Panc1 (cell line): Measurements from ENCODE around the gene PRR29. TPM values are rescaled to one million over a fixed set of nuclear protein-coding genes. Genes with fewer than 3 reads are reported as not detected.

Experiments
- ATAC-seq: fragments of 200-7000 bp; cut with Tn5 transposase; 2 replicates; pipeline ENCODE4 v1.9.1; 2020; ENCODE audit warnings: mild to moderate bottlenecking, moderate library complexity
- BruUV-seq: library from RNA; stranded (reverse); fragments of 400-500 nt; replicated peaks from 2 replicates; lab custom pipeline; 2021; lab: Mats Ljungman, UMichigan
- CTCF ChIA-PET: fragments of 300-600 bp; sonication (Branson Sonifier 250); formaldehyde crosslinking; loops from one replicate; lab custom pipeline; 2022; ENCODE audit warnings: antibody characterized with exemption; lab: Charles Lee
- POLR2A ChIA-PET: fragments of 300-600 bp; sonication (Branson Sonifier 250); formaldehyde crosslinking; loops from one replicate; lab custom pipeline; 2022; ENCODE audit warnings: antibody characterized with exemption; lab: Charles Lee
- DNase-seq: peaks from one replicate; pipeline ENCODE4 v3.0.0-alpha.2; 2010; ENCODE audit warnings: low read depth, low spot score
- H3K27ac ChIP-seq: 2 replicates; pipeline ENCODE4 v1.5.1; 2011; ENCODE audit warnings: mild to moderate bottlenecking, low read length, inconsistent platforms
- H3K27me3 ChIP-seq: fragments of 200-500 bp; sonication (Bioruptor generic); 2 replicates; pipeline ENCODE4 v1.6.0; 2014; ENCODE audit warnings: low read length, inconsistent platforms; ENCODE audit not compliant: control insufficient read depth, insufficient read depth
- H3K36me3 ChIP-seq: fragments of 200-500 bp; sonication (Bioruptor generic); 2 replicates; pipeline ENCODE4 v1.5.1; 2014; ENCODE audit warnings: inconsistent platforms, mild to moderate bottlenecking, low read length, moderate library complexity; ENCODE audit not compliant: control insufficient read depth, insufficient read depth
- H3K4me1 ChIP-seq: 2 replicates; pipeline ENCODE4 v1.5.1; 2011; ENCODE audit warnings: inconsistent platforms, mild to moderate bottlenecking, low read length, moderate library complexity; ENCODE audit not compliant: control insufficient read depth, insufficient read depth
- H3K4me3 ChIP-seq, 2 experiments: 2 replicates each; pipeline ENCODE4 v1.5.1; 2011 to 2012; ENCODE audit warnings: low read depth in 2 of 2, low read length in 2 of 2, mild to moderate bottlenecking in 2 of 2, inconsistent platforms in 1 of 2, moderate library complexity in 1 of 2
- H3K9me3 ChIP-seq: fragments of 200-500 bp; sonication (Bioruptor generic); 2 replicates; pipeline ENCODE4 v1.5.1; 2014; ENCODE audit warnings: low read depth, mild to moderate bottlenecking, inconsistent platforms, low read length, moderate library complexity; ENCODE audit not compliant: control insufficient read depth, insufficient read depth
- POLR2AphosphoS5 ChIP-seq: IDR thresholded peaks from 2 replicates; pipeline ENCODE4 v1.6.1; 2012; ENCODE audit warnings: mild to moderate bottlenecking, low read depth, low read length, moderate library complexity
- SIN3A ChIP-seq: IDR thresholded peaks from 2 replicates; pipeline ENCODE4 v1.6.1; 2012; ENCODE audit warnings: low read depth, mild to moderate bottlenecking, low read length, moderate library complexity, borderline replicate concordance; ENCODE audit not compliant: insufficient read depth
- TCF7L2 ChIP-seq: IDR thresholded peaks from 2 replicates; pipeline ENCODE4 v1.6.1; 2011; ENCODE audit warnings: mild to moderate bottlenecking, low read depth, low read length, inconsistent platforms
- in situ Hi-C: cut with HindIII; loops from 2 replicates; pipeline ENCODE4 v1.10.0; 2016; ENCODE audit warnings: low sequenced_read_pairs, low pct_unique_long_range_greater_than_20kb
- intact Hi-C: fragments of 100-400 bp; cut with micrococcal nuclease; formaldehyde crosslinking; loops from one replicate; pipeline ENCODE4 v1.10.0; 2022; ENCODE audit not compliant: unreplicated experiment
- total RNA-seq: library from RNA; stranded (reverse); gene quantifications from one replicate; pipeline ENCODE4 v1.2.1, GENCODE V29; 2021; ENCODE audit not compliant: unreplicated experiment
- TF ChIP-seq, protein P1 (sequence below): fragments of 450-650 bp; IDR thresholded peaks from 2 replicates; pipeline ENCODE4 v1.5.1; 2017; ENCODE audit warnings: mild to moderate bottlenecking
- TF ChIP-seq, protein P2 (sequence below), 2 experiments: IDR thresholded peaks; 2 replicates each; pipeline ENCODE4 v1.6.1; 2011 to 2012; ENCODE audit warnings: low read depth in 2 of 2, control low read depth in 1 of 2, low read length in 1 of 2, mild to moderate bottlenecking in 1 of 2, moderate library complexity in 1 of 2; ENCODE audit not compliant: insufficient read depth in 1 of 2

PRR29 gene
- total RNA-seq, 1 experiment from 2014 or later, result 0.10 TPM

- H3K4me1 ChIP-seq, result no peaks in the 10 kb centered on the region
- H3K36me3 ChIP-seq, result no peaks in the 10 kb centered on the region
- BruUV-seq, result no TSS peak
- POLR2A ChIA-PET, result no interaction called here
- CTCF ChIA-PET, result no interaction called here
- ATAC-seq (no peak), DNase-seq (no peak)
- intact Hi-C loops, result no loop called here
- TF ChIP-seq, protein P1, sequence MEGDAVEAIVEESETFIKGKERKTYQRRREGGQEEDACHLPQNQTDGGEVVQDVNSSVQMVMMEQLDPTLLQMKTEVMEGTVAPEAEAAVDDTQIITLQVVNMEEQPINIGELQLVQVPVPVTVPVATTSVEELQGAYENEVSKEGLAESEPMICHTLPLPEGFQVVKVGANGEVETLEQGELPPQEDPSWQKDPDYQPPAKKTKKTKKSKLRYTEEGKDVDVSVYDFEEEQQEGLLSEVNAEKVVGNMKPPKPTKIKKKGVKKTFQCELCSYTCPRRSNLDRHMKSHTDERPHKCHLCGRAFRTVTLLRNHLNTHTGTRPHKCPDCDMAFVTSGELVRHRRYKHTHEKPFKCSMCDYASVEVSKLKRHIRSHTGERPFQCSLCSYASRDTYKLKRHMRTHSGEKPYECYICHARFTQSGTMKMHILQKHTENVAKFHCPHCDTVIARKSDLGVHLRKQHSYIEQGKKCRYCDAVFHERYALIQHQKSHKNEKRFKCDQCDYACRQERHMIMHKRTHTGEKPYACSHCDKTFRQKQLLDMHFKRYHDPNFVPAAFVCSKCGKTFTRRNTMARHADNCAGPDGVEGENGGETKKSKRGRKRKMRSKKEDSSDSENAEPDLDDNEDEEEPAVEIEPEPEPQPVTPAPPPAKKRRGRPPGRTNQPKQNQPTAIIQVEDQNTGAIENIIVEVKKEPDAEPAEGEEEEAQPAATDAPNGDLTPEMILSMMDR, result no peak
- TF ChIP-seq TCF7L2 (no peak), POLR2AphosphoS5 (no peak), SIN3A (no peak)
- TF ChIP-seq, protein P2, sequence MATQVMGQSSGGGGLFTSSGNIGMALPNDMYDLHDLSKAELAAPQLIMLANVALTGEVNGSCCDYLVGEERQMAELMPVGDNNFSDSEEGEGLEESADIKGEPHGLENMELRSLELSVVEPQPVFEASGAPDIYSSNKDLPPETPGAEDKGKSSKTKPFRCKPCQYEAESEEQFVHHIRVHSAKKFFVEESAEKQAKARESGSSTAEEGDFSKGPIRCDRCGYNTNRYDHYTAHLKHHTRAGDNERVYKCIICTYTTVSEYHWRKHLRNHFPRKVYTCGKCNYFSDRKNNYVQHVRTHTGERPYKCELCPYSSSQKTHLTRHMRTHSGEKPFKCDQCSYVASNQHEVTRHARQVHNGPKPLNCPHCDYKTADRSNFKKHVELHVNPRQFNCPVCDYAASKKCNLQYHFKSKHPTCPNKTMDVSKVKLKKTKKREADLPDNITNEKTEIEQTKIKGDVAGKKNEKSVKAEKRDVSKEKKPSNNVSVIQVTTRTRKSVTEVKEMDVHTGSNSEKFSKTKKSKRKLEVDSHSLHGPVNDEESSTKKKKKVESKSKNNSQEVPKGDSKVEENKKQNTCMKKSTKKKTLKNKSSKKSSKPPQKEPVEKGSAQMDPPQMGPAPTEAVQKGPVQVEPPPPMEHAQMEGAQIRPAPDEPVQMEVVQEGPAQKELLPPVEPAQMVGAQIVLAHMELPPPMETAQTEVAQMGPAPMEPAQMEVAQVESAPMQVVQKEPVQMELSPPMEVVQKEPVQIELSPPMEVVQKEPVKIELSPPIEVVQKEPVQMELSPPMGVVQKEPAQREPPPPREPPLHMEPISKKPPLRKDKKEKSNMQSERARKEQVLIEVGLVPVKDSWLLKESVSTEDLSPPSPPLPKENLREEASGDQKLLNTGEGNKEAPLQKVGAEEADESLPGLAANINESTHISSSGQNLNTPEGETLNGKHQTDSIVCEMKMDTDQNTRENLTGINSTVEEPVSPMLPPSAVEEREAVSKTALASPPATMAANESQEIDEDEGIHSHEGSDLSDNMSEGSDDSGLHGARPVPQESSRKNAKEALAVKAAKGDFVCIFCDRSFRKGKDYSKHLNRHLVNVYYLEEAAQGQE (IDR thresholded peaks at IDR 0.05; ENCODE audit: insufficient read depth in 1 of 2, low read depth in 2 of 2, low read length in 1 of 2), result no peak
- H3K4me3 ChIP-seq, result no peak overlapping the region
- no peaks in the 10 kb centered on the region for H3K9me3 ChIP-seq
- H3K27me3 ChIP-seq, result peaks cover 3% of the 10 kb centered on the region; the same call in 1 of the 2 replicates
- in situ Hi-C loops, result no loop called here
- H3K27ac ChIP-seq, result no peak overlapping the region
These were observed 3.0 kb downstream of the PRR29 start for GRCh38 chr17:64001091-64001579.

- ATAC-seq (no peak), DNase-seq (no peak)
- no peaks in the 10 kb centered on the region for H3K9me3 ChIP-seq
- no peak overlapping the region for H3K4me3 ChIP-seq
- no peaks in the 10 kb centered on the region for H3K4me1 ChIP-seq
- intact Hi-C loops (no loop called here), in situ Hi-C loops (no loop called here)
- TF ChIP-seq, protein P2 (IDR thresholded peaks at IDR 0.05; ENCODE audit: insufficient read depth in 1 of 2, low read depth in 2 of 2, low read length in 1 of 2), result no peak
- TF ChIP-seq TCF7L2 (no peak), POLR2AphosphoS5 (no peak), SIN3A (no peak)
- TF ChIP-seq, protein P1, result no peak
- H3K27me3 ChIP-seq, result peaks cover 3% of the 10 kb centered on the region; the same call in 1 of the 2 replicates
- ChIA-PET CTCF (no interaction called here), POLR2A (no interaction called here)
- no TSS peak for BruUV-seq
- H3K27ac ChIP-seq, result no peak overlapping the region
- no peaks in the 10 kb centered on the region for H3K36me3 ChIP-seq
These were observed 3.8 kb downstream of the PRR29 start for GRCh38 chr17:64001763-64002529.
